ENCODE results near the gene KRTAP20-2. TPM values are rescaled to one million over a fixed set of nuclear protein-coding genes. Genes with fewer than 3 reads are reported as not detected.

KRTAP20-2 gene
- polyA plus RNA-seq, 3 donors: not detected

DNA sequence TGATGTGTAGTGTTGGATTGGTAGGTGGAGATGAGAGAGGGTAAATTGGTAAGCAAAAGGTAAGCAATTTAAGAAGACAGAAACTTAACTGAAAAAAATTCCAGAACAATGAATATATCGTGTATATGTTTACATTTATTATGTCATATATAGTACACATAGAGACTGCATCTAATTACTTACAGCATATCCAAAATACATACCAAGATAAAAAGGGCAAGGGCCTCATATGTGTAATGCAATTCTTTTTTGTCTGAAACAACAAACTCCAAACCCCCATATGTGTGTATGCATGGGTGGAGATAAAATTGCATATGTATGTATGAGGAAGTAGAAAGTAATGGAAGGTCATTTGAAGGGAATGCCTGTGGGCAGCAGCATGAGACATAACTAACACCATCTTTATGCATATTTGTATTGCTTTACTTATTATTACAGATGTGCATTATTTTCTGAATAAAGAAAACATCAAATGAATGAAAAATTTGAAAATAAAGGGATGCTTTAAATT, 12.0 kb downstream of the KRTAP20-2 start:
- Histone ChIP-seq H3K9ac (ENCODE audit: insufficient read depth, low read length, poor library complexity, severe bottlenecking) (no peak overlapping the region), H3K4me2 (replicated peaks; ENCODE audit: extremely low read depth, low read length, poor library complexity, severe bottlenecking) (no peak overlapping the region), H3K36me3 (replicated peaks in 1 of 2; ENCODE audit: control insufficient read depth in 1 of 2, insufficient read depth in 2 of 2, low read length in 2 of 2) (no peaks in the 10 kb centered on the region), H4K20me1 (ENCODE audit: insufficient read depth, low read length) (no peaks in the 10 kb centered on the region), H3K27ac (ENCODE audit: low read depth in 1 of 2, low read length in 2 of 2) (no peak overlapping the region), H3K4me3 (replicated peaks in 1 of 3; ENCODE audit: low read depth in 2 of 3, low read length in 3 of 3) (no peak overlapping the region), H3K9me3 (replicated peaks in 1 of 2; ENCODE audit: control insufficient read depth in 1 of 2, insufficient read depth in 1 of 2, low read length in 2 of 2) (peaks cover 6 to 7% of the 10 kb centered on the region in 2 donors), H2AFZ (ENCODE audit: insufficient read depth, low read depth, low read length, poor library complexity, severe bottlenecking) (no peak overlapping the region), H3K79me2 (ENCODE audit: insufficient read depth, low read length) (no peaks in the 10 kb centered on the region), H3K4me1 (ENCODE audit: control insufficient read depth in 1 of 2, insufficient read depth in 2 of 2, low read length in 2 of 2) (no peaks in the 10 kb centered on the region), H3K27me3 (ENCODE audit: control insufficient read depth in 2 of 2, insufficient read depth in 2 of 2, low read length in 2 of 2) (no peaks in the 10 kb centered on the region)
- Mint-ChIP-seq H3K9me3 (peaks cover 0 to 9% (median 5%) of the 10 kb centered on the region in 7 donors), H3K27me3 (ENCODE audit: low read depth in 3 of 3) (no peaks in the 10 kb centered on the region), H3K27ac (no peak overlapping the region), H3K36me3 (no peaks in the 10 kb centered on the region), H3K4me3 (no peak overlapping the region), H3K4me1 (no peaks in the 10 kb centered on the region)
- TF ChIP-seq, protein P1, sequence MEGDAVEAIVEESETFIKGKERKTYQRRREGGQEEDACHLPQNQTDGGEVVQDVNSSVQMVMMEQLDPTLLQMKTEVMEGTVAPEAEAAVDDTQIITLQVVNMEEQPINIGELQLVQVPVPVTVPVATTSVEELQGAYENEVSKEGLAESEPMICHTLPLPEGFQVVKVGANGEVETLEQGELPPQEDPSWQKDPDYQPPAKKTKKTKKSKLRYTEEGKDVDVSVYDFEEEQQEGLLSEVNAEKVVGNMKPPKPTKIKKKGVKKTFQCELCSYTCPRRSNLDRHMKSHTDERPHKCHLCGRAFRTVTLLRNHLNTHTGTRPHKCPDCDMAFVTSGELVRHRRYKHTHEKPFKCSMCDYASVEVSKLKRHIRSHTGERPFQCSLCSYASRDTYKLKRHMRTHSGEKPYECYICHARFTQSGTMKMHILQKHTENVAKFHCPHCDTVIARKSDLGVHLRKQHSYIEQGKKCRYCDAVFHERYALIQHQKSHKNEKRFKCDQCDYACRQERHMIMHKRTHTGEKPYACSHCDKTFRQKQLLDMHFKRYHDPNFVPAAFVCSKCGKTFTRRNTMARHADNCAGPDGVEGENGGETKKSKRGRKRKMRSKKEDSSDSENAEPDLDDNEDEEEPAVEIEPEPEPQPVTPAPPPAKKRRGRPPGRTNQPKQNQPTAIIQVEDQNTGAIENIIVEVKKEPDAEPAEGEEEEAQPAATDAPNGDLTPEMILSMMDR (IDR thresholded peaks at IDR 0.05): no peak
- DNase-seq: no peak
- intact Hi-C loops (cut with micrococcal nuclease): no loop called here
- WGBS (ENCODE audit: insufficient coverage): no CpG with 5 or more reads among the region's 1 CpG

DNA sequence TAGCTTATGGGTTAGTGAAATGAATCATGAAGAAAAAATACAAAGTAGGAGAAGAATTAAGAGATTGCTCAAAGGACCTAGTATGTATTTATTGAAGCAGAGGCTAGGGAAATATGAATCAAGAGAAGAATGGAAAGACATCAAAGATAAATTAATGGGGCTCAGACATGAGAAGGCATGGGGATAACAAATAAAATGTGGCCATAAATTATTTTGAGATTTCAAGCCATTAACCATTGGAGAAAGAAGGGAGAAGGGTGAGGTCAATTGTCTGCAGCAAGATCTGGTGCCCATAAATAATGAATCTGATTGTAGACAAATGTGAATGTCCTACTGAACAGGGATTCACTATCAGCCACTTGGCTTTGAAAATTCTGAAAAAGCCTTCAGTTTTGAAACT, 17.9 kb downstream of the KRTAP20-2 start:
- Histone ChIP-seq H3K27ac (ENCODE audit: low read depth in 1 of 2, low read length in 2 of 2) (no peak overlapping the region), H3K79me2 (ENCODE audit: insufficient read depth, low read length) (no peaks in the 10 kb centered on the region), H2AFZ (ENCODE audit: insufficient read depth, low read depth, low read length, poor library complexity, severe bottlenecking) (no peak overlapping the region), H3K4me3 (replicated peaks in 1 of 3; ENCODE audit: low read depth in 2 of 3, low read length in 3 of 3) (no peak overlapping the region), H3K9me3 (replicated peaks in 1 of 2; ENCODE audit: control insufficient read depth in 1 of 2, insufficient read depth in 1 of 2, low read length in 2 of 2) (no peaks in the 10 kb centered on the region), H3K9ac (ENCODE audit: insufficient read depth, low read length, poor library complexity, severe bottlenecking) (no peak overlapping the region), H3K36me3 (replicated peaks in 1 of 2; ENCODE audit: control insufficient read depth in 1 of 2, insufficient read depth in 2 of 2, low read length in 2 of 2) (no peaks in the 10 kb centered on the region), H3K4me2 (replicated peaks; ENCODE audit: extremely low read depth, low read length, poor library complexity, severe bottlenecking) (no peak overlapping the region), H3K4me1 (ENCODE audit: control insufficient read depth in 1 of 2, insufficient read depth in 2 of 2, low read length in 2 of 2) (no peaks in the 10 kb centered on the region), H4K20me1 (ENCODE audit: insufficient read depth, low read length) (no peaks in the 10 kb centered on the region), H3K27me3 (ENCODE audit: control insufficient read depth in 2 of 2, insufficient read depth in 2 of 2, low read length in 2 of 2) (no peaks in the 10 kb centered on the region)
- H3K36me3 Mint-ChIP-seq: no peaks in the 10 kb centered on the region
- intact Hi-C loops (cut with micrococcal nuclease): no loop called here
- DNase-seq: no peak
- H3K4me3 Mint-ChIP-seq: no peak overlapping the region
- H3K27me3 Mint-ChIP-seq (ENCODE audit: low read depth in 3 of 3): no peaks in the 10 kb centered on the region
- no peak overlapping the region for H3K27ac Mint-ChIP-seq
- no peaks in the 10 kb centered on the region for H3K4me1 Mint-ChIP-seq
- TF ChIP-seq, protein P1 (IDR thresholded peaks at IDR 0.05): no peak
- H3K9me3 Mint-ChIP-seq: peaks cover 0 to 11% (median 3%) of the 10 kb centered on the region in 7 donors
